Activated naive CD8-positive, alpha-beta T cell treated with anti-CD3 and anti-CD28 coated beads, Interleukin-2, amount 50 U/mL, for 16 hours (primary cell): ENCODE results near the gene ETNK2.
"Not testable (repeated sequence)": the region's sequence is repeated elsewhere in the genome, so short reads cannot be mapped to it uniquely, and the experiment has no call there.

ENCODE experiments used
- DNase-seq: peaks from one replicate; pipeline ENCODE4 v3.0.0-alpha.2; 2020; ENCODE audit warnings: low read depth, low spot score

ETNK2 gene

DNA sequence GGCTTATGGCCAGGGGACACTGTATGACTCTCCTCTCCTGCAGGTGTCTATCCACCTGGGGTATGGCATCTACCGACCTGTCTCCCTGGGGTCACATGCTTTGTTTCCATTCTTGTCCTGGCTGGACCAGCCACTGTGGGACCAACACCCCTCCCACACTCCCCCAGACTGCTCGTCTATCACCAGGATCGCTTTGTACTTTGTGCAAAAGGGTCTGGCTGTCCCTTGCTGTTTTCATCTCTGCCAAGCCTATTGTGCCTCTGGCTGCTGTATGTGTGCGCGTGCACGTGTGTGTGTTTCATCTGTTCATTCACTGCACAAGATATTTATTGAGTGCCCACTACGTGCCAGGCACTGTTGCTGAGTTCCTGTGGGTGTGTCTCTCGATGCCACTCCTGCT lies 25.5 kb downstream of the ETNK2 start:
- no peak for DNase-seq

DNA sequence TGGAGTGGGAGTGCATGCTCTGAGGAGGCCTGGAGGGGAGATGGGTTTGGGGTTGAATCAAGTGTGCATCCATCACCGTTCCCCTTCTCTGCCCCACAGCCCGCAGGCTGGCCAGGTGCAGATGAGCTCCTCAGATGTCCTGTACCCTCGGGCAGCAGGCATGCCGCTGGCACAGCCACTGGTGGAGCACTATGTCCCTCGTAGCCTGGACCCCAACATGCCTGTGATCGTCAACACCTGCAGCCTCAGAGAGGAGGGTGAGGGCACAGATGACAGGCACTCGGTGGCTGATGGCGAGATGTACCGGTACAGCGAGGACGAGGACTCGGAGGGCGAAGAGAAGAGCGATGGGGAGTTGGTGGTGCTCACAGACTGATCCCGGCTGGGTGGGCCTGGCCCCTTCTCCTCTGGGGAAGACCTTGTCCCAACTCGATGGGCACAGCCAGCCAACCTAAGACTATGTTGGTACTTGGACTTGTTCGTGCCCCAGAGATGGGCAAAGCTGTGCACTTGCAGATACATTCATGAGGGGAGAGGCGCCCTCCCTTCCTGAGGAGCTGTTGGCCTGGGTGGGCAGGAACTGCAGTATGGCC lies 26.0 kb downstream of the ETNK2 start:
- no peak for DNase-seq

DNA sequence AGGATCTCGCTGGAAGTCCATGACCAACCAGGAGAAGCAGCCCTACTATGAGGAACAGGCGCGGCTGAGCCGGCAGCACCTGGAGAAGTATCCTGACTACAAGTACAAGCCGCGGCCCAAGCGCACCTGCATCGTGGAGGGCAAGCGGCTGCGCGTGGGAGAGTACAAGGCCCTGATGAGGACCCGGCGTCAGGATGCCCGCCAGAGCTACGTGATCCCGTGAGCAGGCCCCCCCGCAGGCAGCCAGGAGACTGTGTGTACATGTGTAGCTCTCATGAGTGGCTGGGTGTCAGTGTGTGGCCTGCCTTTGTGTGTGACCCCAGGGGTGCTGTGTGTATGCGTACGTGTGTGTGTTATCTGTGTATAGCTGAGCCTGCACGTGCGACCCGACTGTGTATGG lies 27.2 kb downstream of the ETNK2 start:
- DNase-seq = no peak

DNA sequence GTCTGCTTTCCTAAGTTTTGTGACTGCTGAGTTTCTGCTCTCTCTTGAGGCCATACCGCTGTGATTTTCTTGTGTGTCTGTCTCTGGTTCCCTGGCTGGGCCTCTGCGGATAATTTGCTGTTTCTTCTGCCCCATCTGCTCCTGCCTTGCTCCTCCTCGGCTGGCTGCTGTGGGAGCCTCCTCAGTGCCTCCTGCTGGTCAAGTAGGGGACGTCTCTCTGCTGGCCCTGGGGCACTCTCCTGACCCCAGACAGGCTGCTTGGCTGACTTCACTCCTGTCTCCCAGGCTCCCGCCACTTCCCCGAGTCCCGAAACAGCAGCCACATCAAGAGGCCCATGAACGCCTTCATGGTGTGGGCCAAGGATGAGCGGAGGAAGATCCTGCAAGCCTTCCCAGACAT lies 28.5 kb downstream of the ETNK2 start:
- no peak for DNase-seq

DNA sequence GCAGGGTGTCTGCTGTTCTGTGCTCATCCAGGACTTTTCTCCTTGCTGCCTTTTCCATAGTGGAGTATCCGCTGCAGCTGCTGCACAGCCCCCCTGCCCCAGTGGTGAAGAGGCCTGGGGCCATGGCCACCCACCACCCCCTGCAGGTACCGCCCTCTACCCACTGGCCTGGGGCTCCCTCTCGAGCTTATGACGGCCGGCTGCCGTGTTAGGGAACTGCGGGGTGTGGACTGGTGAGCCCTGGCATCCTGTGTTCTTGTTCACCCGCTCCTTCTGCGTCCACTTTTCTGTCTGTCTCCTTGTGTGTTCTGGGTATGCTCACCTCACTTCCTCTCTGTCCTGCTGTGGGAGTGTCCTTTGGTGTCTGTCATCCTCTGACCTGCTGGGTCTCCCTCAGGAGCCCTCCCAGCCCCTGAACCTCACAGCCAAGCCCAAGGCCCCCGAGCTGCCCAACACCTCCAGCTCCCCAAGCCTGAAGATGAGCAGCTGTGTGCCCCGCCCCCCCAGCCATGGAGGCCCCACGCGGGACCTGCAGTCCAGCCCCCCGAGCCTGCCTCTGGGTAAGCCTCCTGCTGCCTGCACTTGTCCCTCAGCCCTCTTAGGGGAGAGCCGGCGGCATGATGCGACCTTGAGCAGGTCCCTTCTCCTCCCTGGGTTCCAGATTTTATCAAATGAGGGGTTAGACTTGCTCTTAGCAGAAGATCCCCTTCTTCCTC lies 29.8 kb downstream of the ETNK2 start:
- no peak for DNase-seq

DNA sequence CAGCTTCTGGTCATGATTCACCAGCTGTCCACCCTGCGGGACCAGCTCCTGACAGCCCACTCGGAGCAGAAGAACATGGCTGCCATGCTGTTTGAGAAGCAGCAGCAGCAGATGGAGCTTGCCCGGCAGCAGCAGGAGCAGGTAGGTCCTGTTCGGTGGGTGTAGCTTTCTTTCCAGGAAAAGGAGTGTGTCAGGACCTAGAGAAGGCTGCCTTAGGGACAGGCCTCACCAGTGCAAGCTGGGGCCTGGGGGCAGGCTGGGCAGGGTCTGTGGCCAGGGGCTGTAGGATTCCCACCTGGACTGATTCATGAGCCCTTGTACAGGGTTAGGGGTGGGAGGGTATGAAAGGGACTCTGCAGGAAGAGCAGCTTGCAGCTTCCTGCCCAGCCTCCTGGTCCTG lies 35.3 kb downstream of the ETNK2 start:
- DNase-seq = no peak

DNA sequence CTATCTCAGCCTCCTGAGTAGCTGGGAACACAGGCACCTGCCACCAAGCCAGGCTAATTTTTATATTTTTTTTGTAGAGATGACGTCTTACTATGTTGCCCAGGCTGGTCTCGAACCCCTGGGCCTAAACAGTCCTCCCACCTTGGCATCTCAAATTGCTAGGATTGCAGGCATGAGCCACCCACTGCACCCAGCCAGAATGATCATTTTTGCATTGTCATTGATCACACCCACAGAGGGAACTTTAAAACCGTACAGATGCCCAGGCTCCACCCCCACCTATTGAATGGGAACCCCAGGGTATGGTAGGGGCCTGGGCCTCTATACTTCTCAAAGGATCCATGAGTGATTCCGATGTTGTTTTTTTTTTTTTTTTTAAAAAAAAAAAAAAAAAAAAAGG lies 36.7 kb downstream of the ETNK2 start:
- DNase-seq = no peak

DNA sequence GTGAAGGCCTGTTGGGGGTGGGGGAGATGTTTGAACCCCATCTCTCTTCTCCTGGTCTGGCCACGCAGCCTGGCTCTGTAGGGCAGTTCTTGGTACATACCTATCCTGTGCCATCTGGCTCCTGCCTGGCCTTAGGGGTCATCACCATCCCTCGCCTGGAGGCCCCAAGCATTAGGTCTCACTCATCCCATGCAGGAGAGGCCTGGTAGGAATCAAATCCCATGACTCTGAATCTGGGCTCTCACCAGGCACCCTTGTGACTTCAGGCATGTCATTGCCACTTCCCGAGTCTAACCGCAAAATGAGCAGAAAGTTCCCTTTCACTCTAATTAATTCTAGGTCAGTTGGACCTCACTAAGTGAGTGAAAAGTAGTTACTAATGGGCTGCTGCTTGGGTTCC lies 37.2 kb downstream of the ETNK2 start:
- no peak for DNase-seq

DNA sequence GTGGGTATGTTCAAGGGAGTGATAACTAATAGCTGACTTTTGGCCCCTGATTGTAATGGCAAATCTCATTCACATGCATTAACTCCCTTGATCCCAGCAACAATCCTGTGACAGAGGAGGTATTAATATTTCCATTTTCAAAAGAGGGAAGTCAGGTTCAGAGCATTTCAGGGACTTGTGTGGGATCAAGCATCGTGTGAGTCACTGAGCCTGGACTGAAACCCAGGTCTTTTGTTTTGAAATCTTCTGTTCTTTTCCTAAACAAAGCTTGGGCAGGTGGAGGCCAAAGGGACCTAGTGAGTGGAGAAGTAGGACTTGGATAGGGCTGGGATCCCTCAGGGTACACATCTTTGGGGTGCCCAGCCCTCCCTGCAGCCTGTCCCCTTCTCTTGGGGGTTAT lies 37.9 kb downstream of the ETNK2 start:
- no peak for DNase-seq

DNA sequence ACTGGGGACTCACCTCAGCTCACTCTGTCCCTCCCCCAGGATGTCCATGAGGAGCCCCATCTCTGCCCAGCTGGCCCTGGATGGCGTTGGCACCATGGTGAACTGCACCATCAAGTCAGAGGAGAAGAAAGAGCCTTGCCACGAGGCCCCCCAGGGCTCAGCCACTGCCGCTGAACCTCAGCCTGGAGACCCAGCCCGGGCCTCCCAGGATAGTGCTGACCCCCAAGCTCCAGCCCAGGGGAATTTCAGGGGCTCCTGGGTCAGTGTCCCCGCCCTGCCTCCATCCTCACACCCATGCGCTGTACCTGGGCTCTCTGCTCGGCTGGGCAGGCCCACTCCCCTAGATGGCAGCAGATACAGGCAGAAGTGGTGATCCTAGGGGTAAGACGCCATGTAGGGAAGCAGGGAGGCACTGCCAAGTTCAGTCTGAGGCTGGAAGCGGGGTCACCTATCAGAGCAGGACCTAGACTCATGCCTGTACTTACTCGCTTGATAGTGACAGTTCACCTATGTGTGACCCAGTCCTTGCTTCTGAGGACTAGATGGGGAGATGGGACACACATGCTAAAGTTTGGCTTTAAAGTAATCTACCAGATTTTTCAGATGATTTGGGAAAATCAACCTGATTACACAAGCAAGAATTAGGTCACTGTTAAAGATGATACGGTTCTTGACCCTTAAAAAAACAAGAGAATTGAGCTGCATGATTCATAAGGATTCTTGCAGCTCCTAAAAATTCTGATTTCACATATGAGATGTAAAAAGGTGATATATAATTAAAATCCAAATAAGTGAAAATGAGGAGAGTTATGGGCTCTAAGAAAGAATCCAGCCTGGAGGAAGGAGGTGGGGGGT lies 38.7 kb downstream of the ETNK2 start:
- no peak for DNase-seq

DNA sequence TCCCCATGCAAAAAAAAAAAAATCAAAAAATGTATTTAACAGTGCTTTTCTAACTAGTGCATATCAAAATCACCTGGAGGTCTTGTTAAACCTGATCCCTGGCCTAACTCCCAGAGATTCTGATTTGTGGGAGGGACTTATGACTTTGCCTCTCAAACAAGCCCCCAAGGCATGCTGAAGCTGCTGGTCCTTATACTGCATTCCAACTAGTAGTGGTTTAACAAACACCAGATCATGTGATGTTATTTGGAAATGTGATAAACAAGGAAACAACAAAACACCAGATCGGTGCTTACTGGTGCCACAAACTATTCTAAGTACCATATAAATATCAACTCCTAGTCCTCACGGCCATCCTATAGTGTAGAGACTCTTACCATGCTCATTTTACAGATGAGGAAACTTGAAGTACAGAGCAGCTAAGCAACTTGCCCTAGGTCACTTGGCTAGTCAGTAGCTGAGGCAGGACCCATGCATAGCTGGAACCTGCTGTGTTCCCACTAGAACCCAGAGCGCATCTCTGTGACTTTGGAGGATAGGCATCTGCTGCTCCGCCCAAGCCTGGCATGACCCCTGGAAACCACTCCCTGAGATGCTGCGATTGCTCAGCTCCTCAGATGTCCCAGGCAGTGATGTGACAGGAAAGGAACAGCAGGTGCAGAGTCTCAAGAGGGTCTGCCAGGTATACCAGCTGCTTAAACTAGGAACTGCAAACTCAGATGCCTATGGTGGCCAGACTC lies 40.8 kb downstream of the ETNK2 start:
- no peak for DNase-seq

DNA sequence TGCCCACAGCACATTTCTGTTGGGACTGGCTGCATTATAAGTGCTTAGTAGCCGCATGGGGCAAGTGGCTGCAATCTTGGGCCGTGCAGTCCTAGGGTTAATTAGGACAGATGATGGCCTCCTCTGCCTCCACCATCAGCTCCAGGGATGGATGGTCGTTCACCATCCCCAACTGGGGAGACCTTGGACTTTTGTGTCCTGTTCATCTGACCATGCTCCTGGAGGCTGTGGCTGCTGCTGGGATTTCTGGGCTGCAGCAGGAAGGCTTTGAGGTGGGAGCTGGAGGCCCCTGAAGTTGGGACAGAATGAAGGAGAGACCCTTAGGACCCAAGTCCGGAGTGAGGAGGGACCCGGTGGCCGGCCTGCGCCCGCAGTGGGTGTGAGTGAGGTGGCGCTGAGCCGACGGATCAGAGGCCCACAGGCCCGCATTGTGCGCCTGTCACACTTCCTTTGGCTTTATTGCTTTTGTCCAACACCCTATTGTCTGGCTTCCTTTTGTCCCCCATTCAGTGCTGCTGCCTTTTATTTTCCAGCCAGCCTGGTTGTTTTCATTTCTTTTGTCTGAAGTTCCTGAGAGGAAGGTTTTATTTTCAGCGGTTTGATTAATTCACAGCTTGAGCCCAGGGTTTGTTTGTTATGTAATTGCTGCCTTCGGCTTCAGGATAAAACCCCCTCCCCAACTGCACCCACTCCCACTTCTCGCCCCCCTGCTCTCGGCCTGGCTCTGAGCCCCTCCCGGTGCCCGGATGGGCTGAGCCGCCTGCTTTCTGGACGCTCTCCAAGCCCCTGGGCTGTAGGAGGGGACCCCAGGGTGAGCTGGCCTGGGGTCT lies 43.3 kb downstream of the ETNK2 start:
- DNase-seq = no peak

DNA sequence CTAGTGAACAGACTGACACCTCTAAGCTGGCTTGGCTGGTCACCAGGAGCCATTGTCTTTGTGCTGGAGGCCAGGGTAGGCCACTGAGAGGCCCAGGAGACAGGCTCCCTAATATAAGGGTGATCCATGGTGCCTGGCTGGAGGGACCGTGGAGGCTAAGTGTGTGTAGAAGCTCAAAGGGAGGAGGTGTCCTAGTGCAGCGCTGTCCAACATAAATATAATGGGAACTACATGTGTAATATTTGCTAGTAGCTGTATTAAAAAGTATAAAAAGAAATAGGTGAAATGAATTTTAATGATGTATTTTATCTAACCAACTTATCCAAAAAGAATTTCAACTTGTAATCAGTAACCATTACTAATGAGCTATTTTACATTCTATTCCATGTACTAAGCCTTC lies 44.0 kb downstream of the ETNK2 start:
- no peak for DNase-seq

DNA sequence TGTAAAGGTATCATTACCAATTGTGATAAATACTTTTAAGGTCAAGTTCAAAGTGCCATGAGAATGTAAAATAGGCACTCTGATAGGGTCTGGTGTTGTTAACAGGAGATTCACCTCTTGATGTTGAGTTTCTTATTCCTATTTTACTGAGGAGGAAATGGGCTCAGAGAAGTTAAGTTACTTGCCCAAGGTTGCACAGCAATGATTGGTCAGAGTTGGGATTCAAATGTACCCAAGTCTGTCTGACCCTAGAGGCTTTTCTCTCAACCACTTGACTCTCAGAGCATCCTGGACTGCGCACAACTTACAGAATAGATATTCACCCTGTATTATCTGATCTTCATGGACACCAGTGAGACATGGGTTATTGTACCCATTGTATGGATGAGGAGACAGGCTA lies 45.0 kb downstream of the ETNK2 start:
- DNase-seq = no peak

DNA sequence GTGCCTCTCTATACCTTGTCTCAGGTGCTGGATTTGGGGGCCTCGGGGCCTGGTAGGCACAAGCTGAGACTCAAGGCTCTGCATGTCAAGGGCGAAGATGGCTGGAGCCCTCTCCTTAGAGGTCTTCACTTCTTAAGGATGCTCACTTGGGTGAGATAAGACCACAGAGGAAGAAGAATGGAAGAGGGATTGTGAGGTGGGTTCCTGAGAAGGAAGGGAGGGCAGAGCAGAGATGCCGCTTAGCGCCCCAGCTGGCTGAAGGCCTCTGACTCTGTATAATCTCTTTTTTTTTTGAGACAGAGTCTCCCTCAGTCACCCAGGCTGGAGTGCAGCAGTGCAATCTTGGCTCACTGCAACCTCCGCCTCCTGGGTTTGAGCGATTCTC lies 46.7 kb downstream of the ETNK2 start:
- no peak for DNase-seq

DNA sequence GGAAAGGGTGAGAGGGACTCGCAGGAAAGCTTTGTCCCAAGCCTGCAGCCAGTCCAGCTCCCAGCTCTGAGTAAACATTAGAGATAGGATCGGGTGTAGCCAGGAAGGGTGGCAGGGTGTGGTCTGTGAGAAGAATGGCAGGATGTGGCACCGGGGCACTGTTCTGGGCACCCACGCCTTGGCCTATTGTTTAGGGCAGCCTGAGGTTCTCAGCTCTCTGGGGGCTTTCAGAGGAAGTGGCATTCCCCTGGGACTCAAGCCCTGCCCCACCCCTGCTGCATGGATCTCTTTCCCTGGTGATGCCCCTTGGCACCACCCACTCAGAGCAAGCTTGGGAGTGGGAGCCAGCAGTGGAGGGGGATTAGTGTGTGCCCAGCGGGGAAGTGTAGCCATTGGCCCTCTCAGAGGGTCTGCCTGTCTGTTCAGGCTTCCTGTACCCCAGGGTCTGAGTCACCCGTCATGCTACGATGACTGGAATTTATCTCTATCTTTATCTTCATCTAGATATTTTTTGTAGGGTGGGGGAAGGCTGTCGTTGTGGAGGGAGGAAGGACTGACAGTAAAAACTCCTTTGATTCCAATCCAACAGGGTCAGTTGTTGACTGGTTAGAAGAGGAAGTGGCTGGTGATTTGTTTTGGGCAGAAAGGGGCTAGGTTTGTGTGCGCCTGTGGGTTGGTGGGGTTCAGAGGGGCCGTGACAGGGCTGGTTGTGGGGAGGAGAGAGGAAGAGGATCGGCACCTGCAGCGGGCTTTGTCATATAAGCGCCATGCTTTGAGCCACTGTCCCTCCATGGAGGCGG lies 47.3 kb downstream of the ETNK2 start:
- no peak for DNase-seq

DNA sequence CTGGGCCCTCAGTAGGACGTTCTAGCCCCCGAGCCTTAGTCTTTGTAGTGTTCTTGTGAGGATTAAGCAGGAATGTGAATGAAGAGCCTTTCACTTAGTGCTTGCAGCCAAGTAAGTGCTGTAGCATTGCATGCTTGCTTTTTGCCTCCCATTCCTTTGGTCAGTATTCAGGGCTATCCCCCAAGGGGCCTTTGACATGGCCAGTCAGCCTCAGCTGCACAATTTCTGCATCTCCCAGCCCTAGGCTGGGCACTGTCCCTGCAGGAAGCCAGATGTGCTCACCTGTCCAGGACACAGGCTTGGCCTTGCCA lies 48.5 kb downstream of the ETNK2 start:
- DNase-seq = no peak

DNA sequence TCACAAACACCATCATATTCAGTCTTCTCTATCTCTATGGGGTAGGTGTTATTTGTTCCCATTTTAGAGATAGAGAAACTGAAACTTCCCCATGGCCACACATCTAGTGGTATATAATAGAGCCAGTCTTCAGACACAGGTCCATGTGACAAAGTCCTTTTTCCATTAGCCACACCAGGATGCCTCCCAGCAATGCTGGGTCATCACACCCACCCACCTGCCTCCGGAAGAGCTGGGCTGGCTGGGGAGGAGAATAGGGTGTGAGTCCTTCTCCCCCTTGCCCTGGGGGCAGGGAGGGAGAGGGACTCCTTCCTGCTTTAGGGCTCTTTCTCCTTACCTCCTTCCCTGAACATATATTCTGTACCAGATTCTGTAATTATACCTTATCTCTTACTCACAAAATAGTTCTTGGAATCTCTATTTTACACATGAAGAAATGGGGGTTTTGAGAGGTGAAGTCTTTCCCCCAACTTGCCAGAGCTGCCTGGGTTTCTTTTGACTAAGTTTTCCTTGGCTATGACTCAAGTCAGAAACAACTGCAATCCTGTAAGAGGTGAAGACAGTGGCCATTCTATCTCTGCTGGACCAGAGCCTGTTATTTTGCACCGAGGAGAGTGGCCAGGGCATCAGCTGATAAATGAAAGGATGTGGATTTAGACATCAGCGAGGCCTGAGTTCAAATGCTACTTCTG lies 49.0 kb downstream of the ETNK2 start:
- DNase-seq = no peak

DNA sequence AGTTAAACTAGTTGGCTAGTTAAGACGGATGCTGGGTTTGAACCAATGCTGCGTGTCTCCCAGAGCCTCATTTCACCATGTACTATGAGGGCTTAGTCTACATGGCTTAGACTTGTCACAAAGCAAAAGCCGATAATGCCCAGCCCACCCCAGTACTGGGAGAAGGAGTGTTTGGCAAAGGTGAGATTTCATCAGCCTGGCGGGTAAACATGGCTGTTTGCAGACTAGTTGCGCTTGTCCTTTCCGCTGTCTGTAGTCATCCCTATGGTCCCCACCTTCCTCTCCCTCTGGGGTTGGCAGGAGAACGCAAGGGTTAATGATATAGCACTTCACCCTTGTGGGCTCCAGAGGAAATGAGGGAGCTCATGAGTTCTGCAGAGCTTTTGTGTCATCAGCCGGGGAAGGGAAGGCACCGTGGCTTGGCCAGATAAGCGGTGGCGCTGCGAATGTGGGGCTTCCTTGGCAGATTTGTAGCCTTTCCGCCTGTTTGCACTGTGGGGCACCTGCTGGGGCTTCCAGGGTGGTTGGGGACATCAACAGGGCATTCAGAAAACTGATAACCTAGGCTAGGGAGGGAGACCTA lies 49.7 kb downstream of the ETNK2 start:
- DNase-seq = no peak

DNA sequence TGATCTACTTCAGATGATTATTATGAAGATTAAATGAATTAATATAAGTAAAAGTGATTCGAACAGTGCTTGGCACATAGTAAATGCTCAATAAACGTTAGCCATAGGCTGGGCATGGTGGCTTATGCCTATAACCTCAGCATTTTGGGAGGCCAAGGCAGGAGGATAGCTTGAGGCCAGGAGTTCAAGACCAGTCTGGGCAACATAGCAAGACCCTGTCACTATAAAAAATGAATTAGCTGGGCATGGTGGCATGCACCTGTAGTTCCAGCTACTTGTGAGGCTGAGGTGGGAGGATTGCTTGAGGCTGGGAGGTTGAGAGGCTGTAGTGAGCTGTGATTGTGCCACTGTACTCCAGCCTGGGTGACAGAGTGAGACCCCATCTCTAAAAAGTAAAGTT lies 52.1 kb downstream of the ETNK2 start:
- not testable (repeated sequence) for DNase-seq
